Endothelial cell of hepatic sinusoid (primary cell): Measurements from ENCODE around the gene TBC1D20.
"Not testable (repeated sequence)": the region's sequence is repeated elsewhere in the genome, so short reads cannot be mapped to it uniquely, and the experiment has no call there.

ENCODE experiments used
- in situ Hi-C: cut with HindIII; loops from 2 replicates; pipeline ENCODE4 v1.10.0; 2017; ENCODE audit warnings: low sequenced_read_pairs

TBC1D20 gene

DNA sequence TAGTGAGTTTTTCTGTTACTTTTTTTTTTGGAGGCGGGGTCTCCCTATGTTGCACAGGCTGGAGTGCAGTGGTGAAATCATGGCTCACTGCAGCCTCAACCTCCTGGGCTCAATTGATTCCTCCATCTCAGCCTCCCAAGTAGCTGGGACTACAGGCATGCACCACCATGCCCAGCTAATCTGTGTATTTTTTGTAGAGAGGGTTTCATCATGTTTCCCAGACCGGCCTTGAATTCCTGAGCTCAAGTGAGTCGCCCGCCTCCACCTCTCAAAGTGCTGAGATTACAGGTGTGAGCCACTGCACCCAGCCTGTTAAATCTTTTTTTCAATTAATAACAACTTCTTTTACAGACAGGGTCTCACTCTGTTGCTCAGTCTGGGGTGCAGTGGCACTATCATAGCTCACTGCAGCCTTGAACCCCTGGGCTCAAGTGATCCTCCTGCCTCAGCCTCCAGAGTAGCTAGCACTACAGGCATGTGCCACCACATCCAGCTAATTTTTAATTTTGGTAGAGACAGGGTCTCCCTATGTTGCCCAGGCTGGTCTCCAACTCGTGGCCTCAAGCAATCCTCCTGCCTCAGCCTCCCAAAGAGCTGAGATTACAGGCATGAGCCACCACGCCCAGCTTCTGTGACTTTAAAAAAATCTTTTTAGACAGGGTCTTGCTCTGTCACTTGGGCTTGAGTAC is 14.4 kb upstream of the TBC1D20 start:
- in situ Hi-C loops = not testable (repeated sequence)

GRCh38 chr20:475463-476357 is 13.4 kb upstream of the TBC1D20 start:
- in situ Hi-C loops = no loop called here

DNA sequence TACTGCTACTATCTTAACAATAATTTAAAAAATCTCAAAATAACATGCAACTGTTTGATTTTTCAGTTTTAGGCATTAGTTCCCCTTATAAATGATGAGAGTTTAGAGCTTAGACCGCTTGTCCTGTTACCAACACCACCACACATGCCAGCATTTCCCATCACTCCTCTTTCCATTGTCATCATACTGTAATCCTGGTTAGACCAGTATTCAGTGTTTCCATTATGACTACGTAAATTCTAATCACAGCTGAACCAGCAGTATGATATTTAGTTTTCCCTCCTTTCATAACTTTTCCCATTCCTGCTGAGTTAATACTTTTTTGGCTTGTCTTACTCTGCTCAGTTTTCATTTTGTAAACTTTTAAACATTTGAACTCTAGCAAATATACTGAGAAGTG is 12.2 kb upstream of the TBC1D20 start:
- in situ Hi-C loops = no loop called here

DNA sequence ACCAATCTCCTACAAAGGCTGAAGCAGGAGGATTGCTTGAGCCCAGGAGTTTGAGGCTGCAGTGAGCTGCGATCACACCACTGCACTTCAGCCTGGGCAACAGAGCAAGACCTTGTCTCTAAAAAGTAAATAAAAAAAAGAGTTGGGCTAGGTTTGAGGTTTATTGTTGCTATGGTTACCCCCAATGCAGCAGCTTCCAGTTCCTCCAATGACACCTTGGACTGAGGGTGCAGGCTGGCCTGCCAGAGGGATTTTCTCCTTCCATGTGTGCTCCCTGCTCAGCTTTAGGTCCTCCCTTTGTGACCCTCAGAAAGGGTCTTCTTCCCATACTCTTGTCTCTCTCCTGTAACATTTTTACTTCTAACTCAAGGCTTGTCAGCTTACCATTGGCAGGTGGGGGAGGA is 10.6 kb upstream of the TBC1D20 start:
- in situ Hi-C loops = no loop called here

DNA sequence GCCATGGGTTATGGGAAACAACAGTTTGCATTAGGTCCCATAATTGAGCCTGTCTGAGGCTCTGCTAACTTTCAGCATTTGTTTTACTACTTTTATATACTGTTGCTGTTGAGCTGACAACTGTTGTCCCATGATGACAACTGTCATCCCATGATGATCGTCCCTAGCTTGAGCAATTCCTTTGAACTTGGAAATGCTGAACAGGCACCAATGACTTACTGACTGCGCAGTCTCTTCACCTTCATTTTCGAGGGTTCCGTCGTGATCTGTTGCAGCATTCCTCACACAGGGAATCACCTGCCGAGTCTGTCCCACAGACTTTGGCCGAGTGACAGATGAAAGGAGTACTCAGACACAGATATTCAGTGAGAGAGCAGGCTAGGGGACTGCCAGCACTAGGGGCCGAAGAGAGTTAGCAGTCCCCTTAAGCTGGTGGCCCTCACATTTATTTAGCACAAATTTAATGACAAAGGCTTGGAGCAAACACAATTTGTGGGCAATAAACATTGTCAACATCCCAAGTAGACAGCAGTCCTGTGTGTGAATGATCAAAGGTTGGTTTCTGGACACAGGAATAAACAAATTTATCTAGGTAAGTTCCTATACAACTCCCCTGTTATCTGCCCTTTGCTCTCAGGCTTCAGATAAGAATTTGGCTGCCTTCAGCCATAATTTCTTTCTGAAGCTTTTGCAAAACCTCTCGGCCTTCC is 10.0 kb upstream of the TBC1D20 start:
- in situ Hi-C loops = no loop called here

DNA sequence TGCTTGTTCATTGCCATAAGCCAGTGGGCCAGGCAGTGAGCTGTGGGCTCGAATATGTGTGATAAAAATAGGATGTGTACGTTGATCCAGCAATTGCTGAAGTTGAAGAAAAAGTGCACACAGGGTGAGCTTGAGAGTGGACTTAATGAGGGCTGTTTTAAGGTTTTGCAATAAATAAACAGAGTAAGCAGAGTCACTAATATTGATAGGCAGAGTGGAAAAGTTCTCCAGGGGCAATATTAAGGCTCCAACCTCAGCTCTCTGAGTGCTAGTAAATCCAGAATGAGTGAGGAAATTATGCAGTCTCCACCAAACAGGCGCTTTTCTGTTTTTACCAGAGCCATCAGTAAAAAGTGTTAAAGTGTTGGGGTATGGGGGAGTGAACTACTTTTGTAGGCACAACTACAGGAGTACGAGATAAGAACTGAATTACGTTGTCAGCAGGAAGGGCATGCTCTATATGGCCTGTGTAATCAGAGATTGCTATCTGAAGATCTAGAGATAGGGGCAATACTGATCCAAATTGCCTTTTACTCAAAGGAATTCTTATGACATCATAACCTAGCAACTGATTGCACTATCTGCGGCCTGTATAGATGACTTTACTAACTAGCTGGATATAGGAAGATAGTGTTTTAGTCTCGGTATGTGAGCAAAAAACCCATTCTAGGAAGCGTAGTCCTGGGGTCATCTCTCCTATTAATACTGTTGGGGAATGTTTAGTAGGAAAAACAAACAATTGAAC is 7.6 kb upstream of the TBC1D20 start:
- in situ Hi-C loops = no loop called here

GRCh38 chr20:467755-468154 is 5.4 kb upstream of the TBC1D20 start:
- in situ Hi-C loops = no loop called here

GRCh38 chr20:461254-462198 is 807 bp downstream of the TBC1D20 start:
- in situ Hi-C loops = no loop called here

- in situ Hi-C loops = no loop called here
Measured at GRCh38 chr20:460707-461106, 1.6 kb downstream of the TBC1D20 start.

GRCh38 chr20:460180-460579 is 2.2 kb downstream of the TBC1D20 start:
- in situ Hi-C loops = no loop called here

- in situ Hi-C loops = no loop called here
Measured at GRCh38 chr20:458776-459175, 3.6 kb downstream of the TBC1D20 start.

- in situ Hi-C loops = no loop called here
Measured at GRCh38 chr20:454951-455350, 7.4 kb downstream of the TBC1D20 start.

DNA sequence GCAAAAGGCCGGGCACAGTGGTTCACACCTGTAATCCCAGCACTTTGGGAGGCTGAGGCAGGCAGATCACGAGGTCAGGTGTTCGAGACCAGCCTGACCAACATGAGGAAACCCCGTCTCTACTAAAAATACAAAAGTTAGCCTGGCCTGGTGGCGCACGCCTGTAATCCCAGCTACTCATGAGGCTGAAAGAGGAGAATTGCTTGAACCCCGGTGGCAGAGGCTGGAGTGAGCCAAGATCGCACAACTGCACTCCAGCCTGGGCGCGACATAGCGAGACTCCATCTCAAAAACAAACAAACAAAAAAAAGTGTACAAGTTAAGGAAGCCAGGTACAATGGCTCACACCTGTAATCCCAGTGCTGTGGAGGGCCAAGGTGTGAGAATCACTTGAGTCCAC is 10.3 kb downstream of the TBC1D20 start:
- in situ Hi-C loops = not testable (repeated sequence)

- in situ Hi-C loops = no loop called here
Measured at GRCh38 chr20:445514-446336, 16.6 kb downstream of the TBC1D20 start.

GRCh38 chr20:444862-445426 is 17.4 kb downstream of the TBC1D20 start:
- in situ Hi-C loops = no loop called here

DNA sequence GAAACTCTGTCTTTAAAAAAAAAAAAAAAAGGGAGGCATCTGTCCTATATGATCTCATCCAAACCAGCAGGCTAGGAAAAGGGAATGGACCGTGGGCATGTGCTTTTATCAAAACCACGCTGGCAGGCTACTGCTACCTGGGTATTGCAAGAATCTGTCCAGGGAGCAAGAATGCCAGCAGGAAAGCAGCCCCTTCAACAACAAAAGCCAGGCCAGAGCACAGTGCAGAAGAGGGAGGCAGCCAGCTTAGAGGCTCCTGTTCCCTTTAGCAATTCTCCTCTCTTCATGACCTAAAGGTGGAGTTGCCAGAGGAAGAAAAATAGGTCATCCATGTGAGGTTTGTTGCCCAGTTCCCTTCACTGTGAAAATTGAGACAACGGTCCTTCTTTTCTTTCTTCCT is 18.2 kb downstream of the TBC1D20 start:
- in situ Hi-C loops = no loop called here

- in situ Hi-C loops = no loop called here
Measured at GRCh38 chr20:443223-443775, 19.0 kb downstream of the TBC1D20 start.

DNA sequence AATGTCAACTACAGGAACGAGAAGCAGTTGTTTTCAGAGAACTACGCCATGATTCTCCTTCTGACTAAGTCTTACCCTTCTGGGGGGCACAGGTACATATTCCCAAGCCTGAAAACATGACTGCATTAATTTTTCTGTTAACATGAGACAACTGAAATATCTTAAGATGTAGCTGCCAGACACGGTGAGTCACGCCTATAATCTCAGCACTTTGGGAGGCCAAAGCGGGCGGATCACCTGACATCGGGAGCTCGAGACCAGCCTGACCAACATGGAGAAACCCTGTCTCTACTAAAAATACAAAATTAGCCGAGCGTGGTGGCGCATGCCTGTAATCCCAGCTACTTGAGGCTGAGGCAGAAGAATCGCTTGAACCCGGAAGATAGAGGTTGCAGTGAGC is 21.7 kb downstream of the TBC1D20 start:
- in situ Hi-C loops = no loop called here
